B cell (primary cell): Measurements from ENCODE around the gene EYS.

Experiments used
- CTCF ChIP-seq: fragments of 200-600 bp; IDR thresholded peaks from one replicate; pipeline ENCODE4 v1.8.0; 2022; ENCODE audit warnings: antibody characterized with exemption, mild to moderate bottlenecking
- EZH2 ChIP-seq: IDR thresholded peaks from 2 replicates; pipeline ENCODE4 v1.6.1; 2012; ENCODE audit warnings: borderline replicate concordance, low read depth, mild to moderate bottlenecking, moderate library complexity, low read length; ENCODE audit not compliant: insufficient read depth, poor library complexity, severe bottlenecking

- TF ChIP-seq CTCF (no peak), EZH2 (no peak)
These were observed 2001.3 kb downstream of the EYS start for GRCh38 chr6:63705707-63706106.
